Pancreas (tissue), 10 donors: ENCODE data around the gene TFF1. TPM values are rescaled to one million over a fixed set of nuclear protein-coding genes. Genes with fewer than 3 reads are reported as not detected.

Experiments used
- ATAC-seq, 4 donors: fragments of 200-7000 bp; cut with Tn5 transposase; one replicate each; pipeline versions ENCODE4 v1.8.0 to v1.9.1; 2020; ENCODE audit warnings: mild to moderate bottlenecking in 4 of 4, moderate library complexity in 4 of 4
- DNase-seq, 6 donors: peaks; one replicate each; pipeline ENCODE4 v3.0.0-alpha.2; 2020
- FAIRE-seq: peaks from 2 replicates; lab custom pipeline; 2012; peaks lifted over from hg19 to GRCh38; lab: Jason Lieb, UNC
- H3K27ac ChIP-seq, 4 donors: fragments of 200-600 bp; sonication (generic); 1 replicate in 3 of 4; 2 replicates in 1 of 4; pipeline versions ENCODE4 v1.5.0 to v1.8.0; 2020
- H3K27me3 ChIP-seq, 4 donors: fragments of 200-600 bp; one replicate each; pipeline ENCODE4 v1.8.0; 2021
- H3K36me3 ChIP-seq, 3 donors: fragments of 200-600 bp; sonication (generic) in 1 of 3; one replicate each; pipeline versions ENCODE4 v1.5.0 to v1.8.0; 2020 to 2021
- H3K4me1 ChIP-seq, 3 donors: fragments of 200-600 bp; one replicate each; pipeline ENCODE4 v1.8.0; 2021
- H3K4me3 ChIP-seq, 4 donors: fragments of 200-600 bp; sonication (generic) in 2 of 4; one replicate each; pipeline versions ENCODE4 v1.5.0 to v1.8.0; 2020 to 2021
- H3K9me3 ChIP-seq, 4 donors: fragments of 200-600 bp; one replicate each; pipeline ENCODE4 v1.8.0; 2021
- CTCF ChIP-seq, 4 donors: fragments of 200-600 bp; sonication (generic) in 3 of 4; IDR thresholded peaks; one replicate each; pipeline versions ENCODE4 v1.5.0 to v1.8.0; 2021; ENCODE audit warnings: antibody characterized with exemption in 4 of 4
- WGBS, 2 donors: extraction: QIAGEN DNeasy Blood & Tissue Kit; methylation state at CpG; one replicate each; pipeline ENCODE4 v1.1.7; 2013; 5-methylcytosine and 5-hydroxymethylcytosine counted together
- intact Hi-C, 3 donors: fragments of 100-400 bp; cut with DNase I; formaldehyde crosslinking; loops; one replicate each; pipeline versions ENCODE4 v1.11.1 to v1.14.2; 2022
- polyA plus RNA-seq, 2 donors: library from polyadenylated mRNA; stranded (reverse); fragments of 200-250 nt; gene quantifications; one replicate each; pipeline ENCODE4 v1.2.3, GENCODE V29; 2013
- total RNA-seq, 6 donors: library from RNA; stranded (reverse); fragmentation: NEBNext Ultra II Directional in 4 of 6; extraction: Animal tissue kit (Norgen Biotek cat#: 25700) in 4 of 6; gene quantifications; one replicate each; pipeline versions ENCODE4 v1.2.1 to v1.2.4, GENCODE V29; 2021 to 2023
- donor health status: healthy with polysubstance abuse.
- donor health status: DM: no; HTN: no; CAD: no; lungs with moderate emphysema.
- donor health status: DM: no; HTN: no; CAD: no.
- donor health status: control.
- donor health status: control.
- donor health status: Bipolar disorder and iron deficiency.
- donor health status: DM: yes; HTN: yes; CAD: no.
- donor health status: DM: no; HTN: no; CAD: no.
- donor health status: DM: no; HTN: no; CAD: no.
- donor health status: DM: yes; HTN: yes; CAD: no.

TFF1 gene
- total and polyA plus RNA-seq, 8 donors, result 0.80 to 40.6 (median 2.9) TPM; not detected in 1

- Histone ChIP-seq H3K4me1 (no peaks in the 10 kb centered on the region), H3K36me3 (no peaks in the 10 kb centered on the region), H3K27ac (no peak overlapping the region), H3K9me3 (no peaks in the 10 kb centered on the region), H3K27me3 (no peaks in the 10 kb centered on the region), H3K4me3 (no peak overlapping the region)
- FAIRE-seq, result no peak
- no peak for TF ChIP-seq CTCF (IDR thresholded peaks at IDR 0.05)
- 70 to 83% methylated on average over 24 of the region's 24 CpGs for WGBS, 2 donors
- peak in 1 of 6 donors; percentile 36 for DNase-seq
- intact Hi-C loops, result no loop called here
- ATAC-seq, result no peak
These were observed 11.0 kb upstream of the TFF1 start for GRCh38 chr21:42377211-42377950.

GRCh38 chr21:42376338-42376982 is 10.1 kb upstream of the TFF1 start:
- peak in 5 of 6 donors; percentile 28 to 68 (median 48) for DNase-seq
- Histone ChIP-seq H3K27ac (no peak overlapping the region), H3K9me3 (no peaks in the 10 kb centered on the region), H3K27me3 (no peaks in the 10 kb centered on the region), H3K36me3 (no peaks in the 10 kb centered on the region), H3K4me3 (no peak overlapping the region), H3K4me1 (no peaks in the 10 kb centered on the region)
- peak in 3 of 4 donors; percentile 44 to 85 (median 66) for ATAC-seq
- no peak for FAIRE-seq
- peak in 1 of 4 donors; percentile 28 for TF ChIP-seq CTCF (IDR thresholded peaks at IDR 0.05)
- intact Hi-C loops, result no loop called here
- 43 to 46% methylated on average over 32 of the region's 32 CpGs for WGBS, 2 donors

GRCh38 chr21:42375966-42376337 is 9.6 kb upstream of the TFF1 start:
- Histone ChIP-seq H3K4me3 (no peak overlapping the region), H3K27me3 (no peaks in the 10 kb centered on the region), H3K27ac (no peak overlapping the region), H3K36me3 (no peaks in the 10 kb centered on the region), H3K4me1 (no peaks in the 10 kb centered on the region), H3K9me3 (no peaks in the 10 kb centered on the region)
- 43 to 52% methylated on average over 3 of the region's 3 CpGs for WGBS, 2 donors
- DNase-seq (peak in 1 of 6 donors; percentile 40), ATAC-seq (peak in 1 of 4 donors; percentile 5), FAIRE-seq (no peak)
- intact Hi-C loops, result no loop called here
- no peak for TF ChIP-seq CTCF (IDR thresholded peaks at IDR 0.05)

DNA sequence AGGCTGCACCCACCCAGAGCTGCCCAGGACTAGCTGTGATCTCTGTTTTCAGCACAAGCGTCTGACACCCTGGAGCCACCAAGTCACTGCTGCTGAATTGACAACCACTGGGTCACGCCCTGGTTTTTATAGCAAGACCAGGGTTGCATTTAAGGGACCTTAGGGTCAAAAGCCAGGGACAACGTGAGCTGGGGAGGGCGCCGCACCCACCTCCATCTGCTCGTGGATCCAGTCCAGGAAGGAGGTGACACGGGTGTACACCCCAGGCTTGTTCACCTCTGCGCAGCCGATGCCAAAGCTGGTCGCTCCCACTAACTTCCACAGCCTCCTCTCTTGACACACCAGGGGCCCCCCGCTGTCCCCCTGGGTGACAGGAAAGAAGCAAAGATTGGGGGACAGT is 9.2 kb upstream of the TFF1 start:
- Histone ChIP-seq H3K27ac (no peak overlapping the region), H3K27me3 (no peaks in the 10 kb centered on the region), H3K4me1 (no peaks in the 10 kb centered on the region), H3K36me3 (no peaks in the 10 kb centered on the region), H3K9me3 (no peaks in the 10 kb centered on the region), H3K4me3 (no peak overlapping the region)
- intact Hi-C loops, result no loop called here
- peak in 1 of 6 donors; percentile 40 for DNase-seq
- WGBS, 2 donors, result 59 to 60% methylated on average over 11 of the region's 11 CpGs
- TF ChIP-seq CTCF (IDR thresholded peaks at IDR 0.05), result no peak
- FAIRE-seq, result no peak
- ATAC-seq, result no peak
